Measurements from ENCODE around the gene FKBP2.

- TF ChIP-seq CTCF (IDR thresholded peaks at IDR 0.05; ENCODE audit: insufficient read depth, low read depth, low read length) (no peak), EZH2 (IDR thresholded peaks at IDR 0.05; ENCODE audit: insufficient read depth, low read length) (no peak)
Measured at GRCh38 chr11:64235437-64236161, 5.3 kb upstream of the FKBP2 start.
